NCI-H2107 (cell line): ENCODE measurements around the gene TNNI3K.

ENCODE experiments used
- DNase-seq: peaks from one replicate; lab custom pipeline; 2025; lab: John Stamatoyannopoulos, UW

Gene TNNI3K

DNA sequence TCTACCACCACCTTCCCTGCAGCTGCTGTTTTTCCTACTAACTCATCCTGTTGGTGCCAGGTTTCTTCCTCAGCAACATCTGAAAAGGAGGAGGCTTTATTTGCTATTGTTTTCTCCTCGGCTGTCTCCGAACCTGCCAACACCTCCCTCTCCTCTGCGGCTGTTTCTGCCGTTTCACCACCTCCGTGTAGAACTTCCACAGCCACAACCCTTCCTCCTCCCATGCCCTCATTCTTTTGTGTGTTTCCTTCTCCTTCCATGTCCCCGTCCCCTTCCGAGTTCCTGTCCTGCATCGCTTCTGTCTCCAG is 336.3 kb downstream of the TNNI3K start:
- DNase-seq = no peak

DNA sequence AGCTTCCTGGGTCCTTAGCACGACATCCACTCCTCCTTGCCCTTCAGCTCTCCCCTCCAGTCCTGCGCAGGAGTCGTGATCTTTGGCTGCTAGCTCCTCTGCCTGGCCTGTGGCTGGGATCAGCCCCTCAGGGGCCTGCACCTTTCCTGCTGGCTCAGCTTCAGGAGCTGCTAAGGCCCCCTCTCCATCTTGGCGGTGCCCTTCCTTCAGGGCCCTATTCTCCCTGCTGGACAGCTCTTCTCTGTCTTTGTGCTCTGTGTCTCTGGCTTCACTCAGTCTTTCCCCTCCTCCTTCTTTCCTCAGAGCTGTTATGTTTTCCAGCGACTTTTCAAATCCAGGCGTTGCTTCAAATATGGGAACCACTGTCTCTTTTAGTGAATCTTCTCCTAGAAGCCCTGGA is 336.7 kb downstream of the TNNI3K start:
- no peak for DNase-seq

DNA sequence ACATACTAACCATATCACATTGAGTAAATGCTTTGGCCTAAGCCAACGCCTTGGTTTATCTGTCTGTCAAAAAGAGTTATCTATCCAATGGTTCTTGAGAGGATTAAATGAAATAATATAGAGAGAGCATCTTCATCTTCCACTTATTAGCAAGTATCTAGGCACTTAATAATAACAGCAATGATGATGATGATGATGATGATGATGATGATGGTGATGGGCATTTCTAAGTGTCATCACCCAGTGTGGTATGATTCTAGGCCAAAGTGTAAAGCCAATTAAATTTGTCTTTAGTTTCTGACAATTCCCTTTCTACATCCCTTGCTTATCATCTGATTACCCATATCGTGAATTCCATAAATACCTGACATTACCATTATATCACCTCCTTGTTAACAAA is 342.9 kb downstream of the TNNI3K start:
- DNase-seq = no peak

DNA sequence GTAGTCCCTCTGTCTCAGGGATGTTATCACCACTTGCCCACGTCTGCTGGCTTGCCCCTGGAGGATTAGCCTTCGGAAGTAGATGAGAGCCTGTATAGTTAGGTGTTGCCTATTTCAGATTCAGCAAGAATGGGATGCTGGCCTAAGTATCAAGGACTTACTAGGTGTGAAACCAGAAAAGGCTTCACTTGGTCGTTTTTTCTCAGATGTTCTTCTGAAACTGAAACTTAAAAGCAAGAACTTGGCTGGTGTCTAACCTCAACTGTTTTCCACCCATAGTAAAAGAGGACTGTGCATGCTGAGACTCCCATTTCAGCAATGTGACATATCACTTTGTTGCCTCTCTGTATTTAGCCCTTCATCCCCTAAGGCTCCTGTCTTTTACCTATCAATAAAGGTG is 344.2 kb downstream of the TNNI3K start:
- no peak for DNase-seq

DNA sequence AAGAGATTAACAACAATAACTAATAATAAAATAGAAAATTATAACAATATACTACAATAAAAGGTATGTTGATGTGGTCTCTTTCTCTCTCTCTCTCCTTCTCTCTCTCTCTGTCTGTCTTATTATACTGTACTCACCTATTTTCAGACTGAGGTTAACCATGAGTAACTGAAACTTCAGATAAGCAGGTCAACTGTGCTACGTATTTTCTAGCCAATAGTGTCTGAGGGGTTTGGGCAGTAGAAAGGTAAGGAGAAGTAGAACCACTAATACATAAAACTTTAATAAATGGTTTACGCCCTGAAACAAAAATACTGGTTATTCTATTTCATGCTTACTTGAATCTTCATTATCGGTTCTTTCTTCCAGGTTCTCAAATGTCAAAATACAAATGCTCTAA is 348.2 kb downstream of the TNNI3K start:
- DNase-seq = no peak

DNA sequence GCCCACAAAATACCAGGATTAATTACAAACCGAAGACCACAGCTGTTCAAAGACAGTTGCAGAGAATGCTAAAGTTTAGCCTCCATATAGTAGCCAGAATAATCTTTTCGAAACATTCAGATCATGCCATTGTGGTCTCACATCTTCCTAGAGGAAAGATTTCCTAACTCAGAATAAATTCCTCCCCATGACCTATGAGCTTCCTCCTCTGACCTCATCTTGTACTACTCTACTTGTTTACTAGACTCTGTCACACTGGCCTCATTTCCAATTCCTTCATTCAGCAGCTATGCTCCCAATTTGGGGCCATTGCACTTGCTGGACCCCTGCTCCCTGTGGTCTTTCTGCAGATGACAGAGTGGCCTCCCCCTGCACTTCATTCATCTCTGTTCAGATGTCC is 349.0 kb downstream of the TNNI3K start:
- no peak for DNase-seq

DNA sequence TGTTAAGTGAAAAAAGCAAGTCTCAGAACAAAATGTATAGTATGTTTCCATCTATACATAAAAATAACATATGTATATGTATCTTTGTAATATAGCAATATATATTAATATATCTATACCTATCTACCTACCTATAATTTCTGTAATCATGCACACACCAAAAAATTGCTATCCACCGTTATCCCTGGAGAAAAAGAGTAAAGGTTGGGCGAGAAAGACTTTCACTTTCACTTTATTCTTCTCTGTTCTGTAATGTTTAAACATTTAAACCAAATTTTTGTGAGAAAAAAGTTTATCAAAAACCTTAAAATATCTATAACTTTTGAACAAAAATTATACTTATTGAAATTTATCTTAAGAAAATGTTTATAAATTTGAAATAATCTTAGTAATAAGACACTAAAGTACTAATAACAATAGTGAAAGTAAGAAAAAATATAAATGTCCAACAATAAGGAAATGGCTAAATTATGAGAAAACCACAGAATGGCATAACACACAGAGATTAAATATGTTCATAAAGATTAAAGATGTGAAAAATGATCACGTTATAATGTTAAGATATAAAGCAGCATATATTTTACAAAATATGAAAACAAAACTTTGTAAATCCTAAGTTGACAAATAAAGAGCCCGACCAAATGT is 351.2 kb downstream of the TNNI3K start:
- DNase-seq = no peak

DNA sequence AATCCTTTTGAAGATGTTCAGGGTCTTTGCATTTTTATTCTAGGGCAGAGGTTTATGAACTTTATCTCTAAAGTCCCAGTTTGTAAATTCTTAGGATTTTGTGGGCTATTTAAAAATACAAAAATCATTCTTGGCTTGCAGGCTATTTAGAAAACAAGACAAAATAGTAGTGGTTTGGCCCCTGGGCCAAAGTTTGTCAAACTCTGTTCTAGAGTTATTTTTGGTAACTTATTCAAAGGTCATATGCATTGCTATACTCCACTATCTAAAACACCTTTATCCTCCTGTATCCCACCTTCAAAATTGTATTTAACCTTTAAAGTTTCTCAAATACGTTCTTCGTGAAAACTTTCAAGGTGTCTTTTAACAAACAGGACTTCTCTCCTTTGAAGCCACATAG is 352.7 kb downstream of the TNNI3K start:
- no peak for DNase-seq

DNA sequence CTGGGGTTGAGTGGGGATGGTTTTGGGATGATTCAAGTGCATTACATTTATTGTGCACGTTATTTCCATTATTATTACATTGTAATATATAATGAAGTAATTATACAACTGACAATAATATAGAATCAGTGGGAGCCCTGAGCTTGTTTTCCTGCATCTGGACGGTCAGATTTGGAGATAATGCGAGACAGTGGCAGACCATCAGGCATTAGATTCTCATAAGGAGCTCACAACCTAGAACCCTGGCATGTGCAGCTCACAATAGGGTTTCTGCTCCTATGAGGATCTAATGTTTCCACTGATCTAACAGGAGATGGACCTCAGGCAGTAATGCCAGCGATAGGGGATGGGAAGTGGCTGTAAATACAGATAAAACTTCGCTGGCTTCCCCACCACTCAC is 355.1 kb downstream of the TNNI3K start:
- no peak for DNase-seq

DNA sequence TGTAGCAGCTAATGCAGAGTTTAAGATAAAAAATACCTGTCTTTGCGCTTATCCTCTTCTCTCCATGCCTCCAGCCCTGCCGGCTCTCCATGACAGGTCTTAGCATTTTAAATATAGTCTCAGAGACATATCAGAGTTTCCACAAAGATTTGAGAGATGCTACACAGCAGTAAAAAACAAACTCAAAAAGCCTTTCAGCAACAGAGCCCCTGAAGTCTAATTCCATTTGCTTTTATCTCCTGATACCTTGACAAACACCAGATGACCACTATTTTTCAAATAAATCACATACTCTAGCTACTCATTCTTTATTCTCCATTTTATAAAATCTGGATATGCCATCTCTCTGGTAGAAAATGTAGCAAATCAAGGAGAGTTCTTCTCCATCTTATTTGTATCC is 356.8 kb downstream of the TNNI3K start:
- no peak for DNase-seq

DNA sequence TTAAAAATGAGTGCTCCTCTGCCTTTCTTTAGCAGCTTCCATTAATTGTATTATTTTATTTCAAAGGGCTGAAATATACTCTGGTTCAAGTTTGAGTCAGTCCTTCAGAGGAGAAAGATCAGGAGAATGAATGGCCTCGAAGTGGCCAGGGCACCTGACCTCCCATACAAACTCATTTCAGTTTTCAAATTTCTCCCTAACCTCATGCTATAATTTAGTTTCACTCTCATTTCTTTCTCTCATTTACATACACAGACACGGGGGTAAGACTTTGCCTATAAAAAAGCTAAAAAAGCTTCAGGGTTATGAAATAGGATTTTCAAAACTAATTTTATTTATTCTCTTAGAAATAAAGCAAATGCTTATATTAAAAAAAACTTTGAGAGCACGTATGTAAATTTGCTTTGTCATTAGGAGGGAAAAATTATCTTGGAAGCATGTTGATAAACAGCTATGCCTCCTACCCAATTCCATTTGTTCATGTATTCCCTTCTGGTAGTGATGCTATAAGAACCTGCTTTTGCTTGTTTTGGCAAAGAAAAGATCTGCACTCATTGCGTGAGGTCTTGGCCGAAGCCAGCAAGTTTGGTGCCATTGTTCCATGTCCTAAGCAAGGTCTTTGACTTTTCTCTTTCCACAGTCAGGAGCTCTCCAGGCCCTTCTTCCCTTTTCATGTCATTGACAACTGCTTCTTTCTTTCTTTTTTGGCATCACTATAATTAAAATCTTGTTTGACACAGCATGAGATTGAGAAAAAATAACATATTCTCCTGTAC is 357.6 kb downstream of the TNNI3K start:
- DNase-seq = no peak
